GM18858 (cell line): ENCODE measurements around the gene TRABD2B.

Source experiments
- ATAC-seq: cut with Tn5 transposase; IDR thresholded peaks from one replicate; pipeline ENCODE4 v1.9.1; 2021; ENCODE audit not compliant: unreplicated experiment

TRABD2B gene

GRCh38 chr1:47783638-47784496, 213.3 kb downstream of the TRABD2B start:
- ATAC-seq: no peak

- ATAC-seq: no peak
These were observed 214.6 kb downstream of the TRABD2B start for GRCh38 chr1:47782414-47783166.

GRCh38 chr1:47781171-47781959, 215.8 kb downstream of the TRABD2B start:
- no peak for ATAC-seq

- ATAC-seq: no peak
These were observed 216.7 kb downstream of the TRABD2B start for GRCh38 chr1:47780469-47780995.

GRCh38 chr1:47779613-47780012, 217.6 kb downstream of the TRABD2B start:
- ATAC-seq: no peak

GRCh38 chr1:47778280-47778679, 218.9 kb downstream of the TRABD2B start:
- no peak for ATAC-seq

- no peak for ATAC-seq
These were observed 219.9 kb downstream of the TRABD2B start for GRCh38 chr1:47777322-47777721.

GRCh38 chr1:47776667-47777131, 220.5 kb downstream of the TRABD2B start:
- ATAC-seq: no peak

GRCh38 chr1:47774986-47775834, 222.0 kb downstream of the TRABD2B start:
- no peak for ATAC-seq

GRCh38 chr1:47772960-47773682, 224.1 kb downstream of the TRABD2B start:
- no peak for ATAC-seq

- ATAC-seq: no peak
These were observed 224.9 kb downstream of the TRABD2B start for GRCh38 chr1:47772281-47772680.

- no peak for ATAC-seq
These were observed 225.4 kb downstream of the TRABD2B start for GRCh38 chr1:47771751-47772150.

GRCh38 chr1:47769983-47770382, 227.2 kb downstream of the TRABD2B start:
- no peak for ATAC-seq

GRCh38 chr1:47769295-47769694, 227.9 kb downstream of the TRABD2B start:
- ATAC-seq: no peak

- no peak for ATAC-seq
These were observed 229.5 kb downstream of the TRABD2B start for GRCh38 chr1:47767741-47768100.

- ATAC-seq: no peak
These were observed 230.1 kb downstream of the TRABD2B start for GRCh38 chr1:47766832-47767740.

GRCh38 chr1:47765742-47766485, 231.3 kb downstream of the TRABD2B start:
- no peak for ATAC-seq

- no peak for ATAC-seq
These were observed 231.9 kb downstream of the TRABD2B start for GRCh38 chr1:47765236-47765635.
